ENCODE results near the gene PIGK.

- TF ChIP-seq CTCF (IDR thresholded peaks at IDR 0.05; ENCODE audit: low read length) (no peak), EZH2phosphoT487 (IDR thresholded peaks at IDR 0.05; ENCODE audit: low read length) (no peak), EZH2 (optimal IDR thresholded peaks at IDR 0.05; ENCODE audit: low read depth, low read length) (no peak)
Measured at GRCh38 chr1:77060000-77060399, 159.2 kb downstream of the PIGK start.
